Measurements from ENCODE around the gene RABL2A.
"Not testable (repeated sequence)": the region's sequence is repeated elsewhere in the genome, so short reads cannot be mapped to it uniquely, and the experiment has no call there.

RABL2A gene

DNA sequence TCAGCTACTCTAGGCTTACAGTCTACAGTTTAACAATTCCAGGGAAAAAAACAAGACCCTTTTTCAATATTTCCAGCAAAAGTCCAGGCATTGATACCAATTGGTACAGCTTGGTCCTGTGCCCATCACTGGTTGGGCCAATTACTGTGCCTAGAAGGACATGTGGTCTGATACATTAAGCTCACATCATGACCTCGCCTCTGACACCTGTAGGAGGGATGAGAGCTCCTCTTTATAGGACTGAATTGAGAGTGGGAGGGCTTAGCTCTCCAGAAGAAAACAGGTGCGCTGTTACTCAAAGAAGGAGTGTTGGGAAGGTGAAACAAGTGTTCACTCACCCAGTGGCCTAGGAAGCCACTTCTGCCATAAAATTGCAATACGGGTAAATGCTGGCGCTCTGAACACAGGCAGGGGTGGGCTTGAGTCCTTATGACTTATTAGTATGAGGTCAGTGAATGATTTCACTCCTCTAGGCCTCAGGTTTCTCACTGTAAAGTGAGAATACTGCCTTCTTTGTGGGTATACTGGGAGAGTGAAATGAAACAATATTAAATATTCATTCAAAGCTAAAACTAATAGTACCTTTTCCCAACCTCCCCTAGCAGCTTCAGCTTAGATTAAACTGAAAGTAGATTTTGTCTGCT is 49.7 kb downstream of the RABL2A start:
- in situ Hi-C loops (cut with HindIII; ENCODE audit: low sequenced_read_pairs), result no loop called here

DNA sequence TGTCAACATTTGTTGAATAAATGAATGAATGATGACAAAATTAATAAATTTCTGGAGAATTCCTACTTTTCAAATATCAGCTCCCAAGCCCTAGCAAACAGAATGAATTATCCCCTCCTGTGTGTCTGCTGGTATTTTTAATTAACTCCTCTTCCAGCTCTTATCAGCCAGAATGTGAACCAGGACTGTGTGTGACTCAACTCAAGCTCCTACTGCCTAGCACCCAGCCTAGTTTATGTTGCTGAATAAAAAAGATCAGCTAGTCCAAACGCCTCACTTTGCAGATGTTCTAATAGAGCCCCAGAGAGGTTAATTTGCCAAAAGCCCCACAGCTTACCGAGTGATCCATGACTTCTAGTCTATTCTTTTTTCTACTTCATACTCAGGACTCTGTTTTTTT is 50.3 kb downstream of the RABL2A start:
- in situ Hi-C loops (cut with HindIII; ENCODE audit: low sequenced_read_pairs), result no loop called here
- TF ChIP-seq, protein P1, sequence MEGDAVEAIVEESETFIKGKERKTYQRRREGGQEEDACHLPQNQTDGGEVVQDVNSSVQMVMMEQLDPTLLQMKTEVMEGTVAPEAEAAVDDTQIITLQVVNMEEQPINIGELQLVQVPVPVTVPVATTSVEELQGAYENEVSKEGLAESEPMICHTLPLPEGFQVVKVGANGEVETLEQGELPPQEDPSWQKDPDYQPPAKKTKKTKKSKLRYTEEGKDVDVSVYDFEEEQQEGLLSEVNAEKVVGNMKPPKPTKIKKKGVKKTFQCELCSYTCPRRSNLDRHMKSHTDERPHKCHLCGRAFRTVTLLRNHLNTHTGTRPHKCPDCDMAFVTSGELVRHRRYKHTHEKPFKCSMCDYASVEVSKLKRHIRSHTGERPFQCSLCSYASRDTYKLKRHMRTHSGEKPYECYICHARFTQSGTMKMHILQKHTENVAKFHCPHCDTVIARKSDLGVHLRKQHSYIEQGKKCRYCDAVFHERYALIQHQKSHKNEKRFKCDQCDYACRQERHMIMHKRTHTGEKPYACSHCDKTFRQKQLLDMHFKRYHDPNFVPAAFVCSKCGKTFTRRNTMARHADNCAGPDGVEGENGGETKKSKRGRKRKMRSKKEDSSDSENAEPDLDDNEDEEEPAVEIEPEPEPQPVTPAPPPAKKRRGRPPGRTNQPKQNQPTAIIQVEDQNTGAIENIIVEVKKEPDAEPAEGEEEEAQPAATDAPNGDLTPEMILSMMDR (IDR thresholded peaks at IDR 0.05; ENCODE audit: low read depth, low read length, missing control alignments), result no peak
- H3K4me3 ChIP-seq (ENCODE audit: low read depth, low read length), result no peak overlapping the region
- no peak for DNase-seq (ENCODE audit: low read depth)

More for the DNA sequence above, 49.7 kb downstream of the RABL2A start:
- TF ChIP-seq, protein P1 (IDR thresholded peaks at IDR 0.05; ENCODE audit: low read depth, low read length, missing control alignments), result no peak
- H3K4me3 ChIP-seq (ENCODE audit: low read depth, low read length), result no peak overlapping the region
- no peak for DNase-seq (ENCODE audit: low read depth)

DNA sequence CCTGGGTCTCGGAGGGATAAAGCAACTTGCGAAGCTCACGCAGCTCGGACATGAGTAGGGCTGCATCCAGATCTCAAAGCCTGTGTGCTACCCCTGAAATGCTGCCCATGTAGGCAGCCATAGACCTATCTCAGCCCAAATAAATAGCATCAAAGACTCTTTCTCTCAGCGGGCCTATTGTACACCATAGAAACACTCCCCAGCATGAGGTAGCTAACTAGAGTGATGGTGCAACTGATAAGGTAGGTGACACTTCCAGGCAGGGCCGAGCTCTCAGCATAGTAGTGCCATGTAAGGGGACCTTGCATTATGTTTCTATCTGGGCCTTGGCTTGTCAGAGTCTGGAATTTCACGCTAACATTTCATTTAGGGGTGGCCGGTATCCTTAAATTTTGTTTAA is 52.4 kb downstream of the RABL2A start:
- DNase-seq (ENCODE audit: low read depth), result no peak
- H3K4me3 ChIP-seq (ENCODE audit: low read depth, low read length), result no peak overlapping the region
- in situ Hi-C loops (cut with HindIII; ENCODE audit: low sequenced_read_pairs), result no loop called here
- TF ChIP-seq, protein P1 (IDR thresholded peaks at IDR 0.05; ENCODE audit: low read depth, low read length, missing control alignments), result no peak

DNA sequence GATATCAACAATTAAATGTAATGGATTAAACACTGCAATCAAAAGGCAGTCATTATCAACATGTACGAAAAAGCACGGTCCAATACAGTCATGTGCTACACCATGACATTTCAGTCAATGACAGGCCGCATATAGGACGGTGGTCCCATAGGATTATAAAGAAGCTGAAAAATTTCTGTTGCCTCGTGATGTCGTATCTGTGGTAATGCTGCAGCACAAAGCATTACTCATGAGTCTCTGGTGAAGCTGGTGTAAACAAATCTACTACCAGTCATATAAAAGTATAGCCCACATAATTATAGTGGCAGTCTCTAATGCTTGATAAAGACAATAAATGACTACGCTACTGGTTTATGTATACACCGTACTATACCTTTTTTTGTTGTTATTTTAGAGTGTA is 58.4 kb downstream of the RABL2A start:
- in situ Hi-C loops (cut with HindIII; ENCODE audit: low sequenced_read_pairs), result no loop called here
- TF ChIP-seq, protein P1 (IDR thresholded peaks at IDR 0.05; ENCODE audit: low read depth, low read length, missing control alignments), result no peak

DNA sequence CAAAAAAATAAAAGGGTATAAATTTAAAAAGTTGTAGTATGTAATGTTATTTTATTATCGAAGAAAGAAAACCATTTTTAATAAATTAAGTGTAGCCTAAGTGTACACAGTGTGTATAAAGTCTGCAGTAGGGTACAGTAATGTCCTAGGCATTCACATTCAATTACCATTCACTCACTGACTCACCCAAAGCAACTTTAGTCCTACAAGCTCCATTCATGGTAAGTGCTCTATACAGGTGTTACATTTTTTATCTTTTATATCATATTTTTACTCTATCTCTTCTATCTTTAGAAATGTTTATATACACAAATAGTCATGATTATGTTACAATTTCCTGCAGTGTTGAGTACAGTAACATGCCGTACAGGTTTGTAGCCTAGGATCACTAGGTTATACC is 59.5 kb downstream of the RABL2A start:
- TF ChIP-seq, protein P1 (IDR thresholded peaks at IDR 0.05; ENCODE audit: low read depth, low read length, missing control alignments), result no peak
- in situ Hi-C loops (cut with HindIII; ENCODE audit: low sequenced_read_pairs), result no loop called here
- no peak overlapping the region for H3K4me3 ChIP-seq (ENCODE audit: low read depth, low read length)
- DNase-seq (ENCODE audit: low read depth), result no peak

More for the DNA sequence above, 58.4 kb downstream of the RABL2A start:
- no peak for DNase-seq (ENCODE audit: low read depth)
- H3K4me3 ChIP-seq (ENCODE audit: low read depth, low read length), result no peak overlapping the region

DNA sequence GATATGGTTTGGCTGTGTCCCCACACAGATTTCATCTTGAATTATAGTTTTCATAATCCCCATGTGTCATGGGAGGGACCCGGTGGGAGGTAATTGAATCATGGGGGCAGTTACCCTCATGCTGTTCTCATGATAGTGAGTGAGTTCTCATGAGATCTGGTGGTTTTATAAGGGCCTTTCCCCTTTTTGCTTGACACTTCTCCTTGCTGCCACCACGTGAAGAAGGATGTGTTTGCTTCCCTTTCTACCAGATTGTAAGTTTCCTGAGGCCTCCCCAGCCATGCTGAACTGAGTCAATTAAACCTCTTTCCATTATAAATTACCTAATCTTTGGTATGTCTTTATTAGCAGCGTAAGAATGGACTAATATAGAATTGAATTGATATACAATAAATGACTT is 63.8 kb downstream of the RABL2A start:
- H3K4me3 ChIP-seq (ENCODE audit: low read depth, low read length); DNase-seq (ENCODE audit: low read depth); in situ Hi-C loops (cut with HindIII; ENCODE audit: low sequenced_read_pairs): not testable (repeated sequence)

All from astrocyte of the cerebellum (primary cell).